ENCODE measurements around the gene FAM53B.

The FAM53B gene

DNA sequence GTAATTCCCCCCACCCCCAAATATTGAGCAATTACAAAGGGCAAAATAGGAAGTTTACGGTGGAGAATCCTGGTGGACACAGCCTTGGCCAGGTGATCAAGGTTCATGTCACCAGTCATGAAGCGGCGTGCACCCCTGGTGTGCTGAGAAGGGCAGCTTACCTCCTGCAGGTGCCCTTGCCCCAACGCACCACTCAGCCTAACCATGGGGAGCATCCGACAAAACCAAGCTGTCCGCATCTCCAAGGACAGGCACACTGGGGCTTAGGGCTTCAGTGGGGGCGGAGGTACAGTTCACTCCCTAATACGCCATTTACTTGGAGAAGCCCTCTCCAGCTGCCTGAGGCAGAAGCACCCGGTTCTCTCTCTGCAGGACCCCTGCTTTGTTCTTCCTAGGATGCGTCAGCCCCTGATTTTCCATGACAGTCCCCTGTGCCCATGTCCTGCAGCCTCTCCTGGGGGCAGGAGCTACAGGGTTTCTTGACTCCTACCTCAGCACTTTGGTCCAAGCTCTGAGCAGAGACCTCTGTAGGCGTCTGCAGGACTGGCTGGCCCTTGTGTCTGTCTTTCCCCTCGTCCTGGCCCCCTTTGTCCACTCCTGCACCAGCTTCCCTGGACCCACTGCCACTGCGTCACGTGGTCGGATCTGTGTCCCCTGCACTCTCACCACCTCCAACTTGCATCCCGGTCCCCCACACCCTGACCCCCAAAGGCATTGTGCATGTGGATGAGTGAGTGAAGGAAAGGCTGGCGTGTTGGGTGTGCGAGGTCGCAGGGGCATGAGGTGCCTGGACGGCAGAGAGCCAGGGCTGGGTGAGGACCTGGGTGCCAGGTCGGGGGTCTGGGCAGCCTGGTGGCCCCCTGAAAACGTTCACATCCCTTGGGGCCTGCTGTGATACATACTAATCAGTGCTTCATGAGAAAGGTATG is 168.8 kb downstream of the FAM53B start:
- no peak for DNase-seq (ENCODE audit: low read depth)

DNA sequence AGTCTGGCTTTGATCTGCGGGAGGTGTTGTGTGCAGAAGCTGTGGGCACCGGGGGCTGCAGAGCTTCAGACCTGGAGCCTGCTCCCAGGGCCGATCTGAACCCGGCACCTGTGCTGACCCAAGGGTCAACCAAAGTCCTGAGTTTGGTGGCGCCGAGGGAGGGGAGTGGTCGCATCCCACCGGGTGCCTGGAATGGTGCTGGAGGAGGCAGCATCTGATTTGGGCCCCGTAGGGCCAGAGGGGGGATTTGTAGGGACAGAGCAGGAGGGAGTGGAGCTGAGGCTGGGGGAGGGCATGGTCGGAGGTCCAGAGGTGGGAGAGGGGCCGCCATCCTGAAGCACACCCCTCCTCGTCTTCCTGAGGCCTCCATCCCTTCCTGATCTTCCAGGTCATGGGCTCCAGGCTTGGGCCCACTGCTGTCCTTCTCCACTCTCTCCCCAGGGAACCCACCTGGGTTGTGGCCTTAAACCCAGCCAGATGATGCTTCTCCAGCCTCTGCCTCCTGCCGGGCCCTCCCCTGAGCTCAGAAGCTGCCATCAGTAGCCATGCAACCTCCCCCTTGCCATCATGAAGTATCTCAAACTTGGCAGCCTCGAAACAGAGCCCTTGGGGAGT is 169.6 kb downstream of the FAM53B start:
- no peak for DNase-seq (ENCODE audit: low read depth)

DNA sequence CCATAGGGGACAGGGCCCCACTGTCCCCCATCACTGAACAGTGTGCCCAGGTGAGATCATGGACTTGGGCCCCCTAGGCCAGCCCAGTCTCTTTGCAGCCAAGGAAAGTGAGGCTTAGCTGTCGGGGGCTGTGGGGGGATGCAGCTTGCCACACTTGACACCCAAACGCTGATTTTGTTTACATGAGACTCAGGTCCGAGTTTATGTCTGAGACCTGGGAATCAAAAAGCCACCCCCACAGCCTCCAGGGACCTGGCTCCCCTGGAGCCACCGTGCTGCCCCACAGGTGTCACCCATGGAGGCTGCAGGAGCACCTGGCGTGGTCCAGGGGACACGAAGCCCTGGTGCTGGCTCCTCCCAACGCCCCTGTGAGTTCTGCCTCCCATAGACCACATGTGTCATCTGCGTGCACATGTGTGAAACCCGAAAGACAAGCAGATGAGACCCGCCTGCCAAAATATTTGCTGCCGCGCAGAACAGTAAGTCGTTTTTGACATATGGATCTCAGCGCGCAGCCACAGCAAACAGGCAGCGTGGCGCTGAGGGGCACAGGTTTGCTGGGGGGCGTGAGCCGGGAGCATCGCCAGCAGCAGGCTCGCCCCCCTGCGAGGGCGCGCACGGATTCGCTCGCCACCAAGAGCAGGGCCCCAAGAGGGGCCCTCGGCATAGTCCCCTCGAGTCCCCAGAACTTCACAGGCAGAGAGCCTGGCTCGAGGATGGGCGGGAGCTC is 170.3 kb downstream of the FAM53B start:
- no peak for DNase-seq (ENCODE audit: low read depth)

DNA sequence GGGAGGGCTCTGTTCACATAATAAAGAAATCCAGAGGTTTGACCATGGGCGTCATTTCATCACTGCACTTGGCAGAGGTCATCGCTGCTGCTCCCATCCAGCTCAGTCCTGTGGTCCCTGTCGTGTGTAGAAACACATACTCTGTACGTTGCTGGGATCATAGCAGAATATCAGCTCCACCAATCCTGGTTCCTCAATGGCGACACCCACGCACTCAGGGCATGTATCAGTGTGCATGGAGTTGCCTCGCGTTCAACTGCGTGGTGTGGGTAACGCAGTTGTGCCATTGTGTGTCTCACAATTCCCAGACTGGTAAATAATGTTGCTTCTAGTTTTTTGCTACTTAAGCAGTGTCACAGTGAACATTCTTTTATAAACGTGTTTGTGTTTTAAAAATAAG is 171.4 kb downstream of the FAM53B start:
- no peak for DNase-seq (ENCODE audit: low read depth)

DNA sequence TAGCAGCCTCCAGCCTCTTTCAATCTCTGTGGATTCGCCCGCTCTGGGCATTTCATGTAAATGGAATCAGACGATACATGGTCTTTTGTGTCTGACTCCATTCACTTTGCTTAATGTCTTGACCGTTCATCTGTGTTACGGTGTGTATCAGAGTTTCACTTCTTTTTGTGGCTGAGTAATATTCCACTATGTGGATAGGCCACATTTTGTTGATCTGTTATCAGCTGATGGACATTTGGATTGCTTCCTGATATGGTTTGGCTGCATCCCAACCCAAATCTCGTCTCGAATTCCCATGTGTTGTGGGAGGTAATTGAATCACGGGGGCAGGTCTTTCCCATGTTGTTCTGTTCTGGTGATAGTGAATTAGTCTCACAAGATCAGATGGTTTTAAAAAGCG is 173.5 kb downstream of the FAM53B start:
- no peak for DNase-seq (ENCODE audit: low read depth)

DNA sequence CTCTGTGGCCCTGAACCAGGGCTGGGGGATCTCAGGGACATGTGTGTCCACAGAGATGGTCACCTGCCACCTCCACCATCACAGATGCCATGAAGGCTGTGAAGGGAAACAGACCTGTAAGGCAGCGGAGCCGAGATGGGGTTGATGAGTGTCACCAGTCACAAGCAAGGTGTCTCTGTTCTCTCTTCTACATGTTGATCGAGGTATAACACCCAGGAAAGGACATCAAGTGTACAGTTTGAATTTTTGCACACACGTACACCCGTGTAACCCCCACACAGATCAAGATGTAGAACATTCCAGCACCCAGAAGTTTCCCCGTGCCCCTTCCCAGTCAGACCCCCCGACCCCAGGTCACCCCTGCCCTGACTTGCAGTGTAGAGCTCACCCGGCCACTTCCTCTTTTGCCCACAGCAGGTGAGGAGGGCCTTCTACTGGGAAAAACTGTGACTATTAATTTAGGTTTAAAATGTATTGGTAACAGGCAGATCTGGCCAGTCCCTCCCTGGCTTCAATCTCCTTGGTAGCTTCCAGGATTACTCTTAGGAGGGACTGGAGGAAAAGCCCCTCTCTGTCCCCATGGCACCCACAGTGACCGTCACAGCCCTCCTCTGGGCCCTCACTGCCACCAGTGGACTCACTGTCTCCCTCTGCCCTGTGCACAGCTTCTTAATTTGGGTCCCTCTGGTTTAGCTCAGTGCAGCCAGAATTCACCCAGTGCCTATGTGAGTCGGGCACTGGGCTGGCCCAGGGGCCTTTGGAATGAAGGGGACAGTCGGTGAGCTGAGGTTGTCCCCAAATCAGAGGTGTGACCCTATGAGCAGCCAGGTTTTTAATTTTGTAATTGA is 174.3 kb downstream of the FAM53B start:
- DNase-seq (ENCODE audit: low read depth) = no peak
